GM21526 (cell line): Measurements from ENCODE around the gene TSEN2.
"Not testable (repeated sequence)": the region's sequence is repeated elsewhere in the genome, so short reads cannot be mapped to it uniquely, and the experiment has no call there.

ENCODE experiments used
- ATAC-seq: cut with Tn5 transposase; IDR thresholded peaks from one replicate; pipeline ENCODE4 v1.9.1; 2021; ENCODE audit warnings: moderate library complexity; ENCODE audit not compliant: unreplicated experiment, low FRiP score

Gene TSEN2

DNA sequence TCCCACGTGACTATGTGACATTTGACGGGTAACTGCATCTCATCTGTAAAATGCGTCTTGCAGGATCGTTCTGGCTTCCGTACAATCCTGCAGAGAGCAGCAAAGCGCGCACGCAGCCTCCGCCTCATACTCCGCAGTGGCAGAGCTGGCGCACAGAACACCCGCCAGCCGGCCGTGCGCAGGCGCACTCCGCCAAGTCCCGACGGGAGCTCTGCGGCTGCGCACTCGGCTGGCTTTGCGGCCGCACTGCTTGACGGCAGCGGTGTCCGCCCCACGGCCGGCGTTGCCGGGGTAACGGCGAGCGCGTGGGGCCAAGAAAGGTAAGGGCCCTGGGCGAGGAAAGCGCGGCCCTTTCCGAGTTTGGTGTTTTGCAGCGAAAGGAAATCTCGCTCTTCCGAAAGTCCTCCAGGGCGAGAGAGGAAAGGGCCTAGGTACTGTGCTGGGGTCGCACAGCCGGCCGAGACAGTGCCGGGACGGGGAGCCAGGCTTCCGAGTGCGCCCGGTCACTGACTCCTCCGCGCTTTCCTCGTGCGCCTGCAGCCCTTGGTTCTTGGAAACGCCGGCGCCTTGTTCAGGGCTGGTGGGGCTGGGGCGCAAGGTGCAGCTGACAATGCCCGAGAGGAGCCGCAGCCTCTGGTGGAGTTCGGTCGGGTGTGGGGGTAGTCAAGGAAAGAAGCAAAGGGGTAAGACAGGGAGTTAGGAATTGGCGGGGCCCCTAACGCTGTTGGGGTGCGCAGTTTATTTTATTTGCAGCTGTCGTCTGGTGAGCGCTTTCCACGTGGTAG lies at the start of gene TSEN2:
Gene TSEN2 (plus strand): TSS at position 283 of the 785 bp plus-strand sequence. CDS start 5,321 bp downstream, outside the sequence.
- peak; percentile 92 for ATAC-seq

DNA sequence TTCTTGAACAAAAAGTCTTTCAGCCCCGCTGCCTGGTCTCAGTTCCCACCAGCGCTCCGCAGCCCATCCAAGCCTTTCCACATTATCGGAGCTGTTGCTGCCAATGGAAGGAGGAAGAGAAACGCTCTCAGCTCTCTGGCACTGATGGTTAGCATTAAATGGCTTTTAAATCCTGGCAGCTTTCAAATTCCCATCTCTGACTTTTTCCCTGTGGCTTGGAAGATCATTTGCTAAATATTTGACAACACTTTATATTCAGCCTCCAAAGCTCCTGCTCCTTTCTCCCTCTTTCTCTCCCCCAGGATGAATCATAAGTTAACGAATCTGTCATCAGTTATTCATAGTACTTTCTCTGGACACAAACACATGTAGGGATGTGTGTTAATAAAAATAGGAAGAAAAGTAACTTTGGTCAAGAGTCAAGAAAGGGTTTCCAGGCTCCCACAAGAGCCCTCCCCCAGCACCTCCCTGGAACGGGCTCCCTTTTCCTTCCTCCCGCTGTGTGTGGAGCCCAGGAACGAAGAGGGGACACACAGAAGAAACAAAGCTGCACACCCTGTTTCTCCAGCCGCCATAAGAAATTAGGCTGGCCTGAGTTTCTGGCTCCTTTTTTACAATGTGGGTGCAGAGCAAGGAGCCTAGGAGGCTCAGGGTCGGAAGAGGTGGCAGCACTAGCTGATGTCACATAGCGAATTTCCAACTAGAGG lies 47.6 kb upstream of the TSEN2 start:
- no peak for ATAC-seq

DNA sequence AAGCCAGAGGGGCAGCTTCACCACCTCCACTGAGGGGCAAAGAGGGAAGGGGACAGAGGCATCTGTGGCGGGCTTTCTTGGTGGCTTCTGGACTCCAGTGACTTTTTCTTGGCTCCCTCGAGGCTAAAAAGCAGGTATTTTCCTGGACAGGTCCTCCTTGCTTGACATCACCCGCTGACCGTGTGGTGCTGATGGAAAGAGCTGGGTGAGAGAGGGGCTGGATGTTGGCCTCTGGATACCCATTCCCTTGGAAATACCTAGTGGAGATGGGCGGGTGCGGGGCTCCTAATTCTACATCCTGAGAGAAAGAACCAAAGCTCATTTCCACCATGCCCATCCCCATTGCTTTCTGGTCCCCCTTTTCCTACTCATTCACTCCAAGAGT lies 47.1 kb upstream of the TSEN2 start:
- ATAC-seq = no peak

GRCh38 chr3:12437861-12438260 lies 46.4 kb upstream of the TSEN2 start:
- ATAC-seq = no peak

GRCh38 chr3:12438318-12438717 lies 46.0 kb upstream of the TSEN2 start:
- ATAC-seq = no peak

- no peak for ATAC-seq
These were observed 44.9 kb upstream of the TSEN2 start for GRCh38 chr3:12439161-12439940.

GRCh38 chr3:12440927-12441714 lies 43.2 kb upstream of the TSEN2 start:
- no peak for ATAC-seq

- ATAC-seq = no peak
These were observed 41.4 kb upstream of the TSEN2 start for GRCh38 chr3:12442654-12443501.

DNA sequence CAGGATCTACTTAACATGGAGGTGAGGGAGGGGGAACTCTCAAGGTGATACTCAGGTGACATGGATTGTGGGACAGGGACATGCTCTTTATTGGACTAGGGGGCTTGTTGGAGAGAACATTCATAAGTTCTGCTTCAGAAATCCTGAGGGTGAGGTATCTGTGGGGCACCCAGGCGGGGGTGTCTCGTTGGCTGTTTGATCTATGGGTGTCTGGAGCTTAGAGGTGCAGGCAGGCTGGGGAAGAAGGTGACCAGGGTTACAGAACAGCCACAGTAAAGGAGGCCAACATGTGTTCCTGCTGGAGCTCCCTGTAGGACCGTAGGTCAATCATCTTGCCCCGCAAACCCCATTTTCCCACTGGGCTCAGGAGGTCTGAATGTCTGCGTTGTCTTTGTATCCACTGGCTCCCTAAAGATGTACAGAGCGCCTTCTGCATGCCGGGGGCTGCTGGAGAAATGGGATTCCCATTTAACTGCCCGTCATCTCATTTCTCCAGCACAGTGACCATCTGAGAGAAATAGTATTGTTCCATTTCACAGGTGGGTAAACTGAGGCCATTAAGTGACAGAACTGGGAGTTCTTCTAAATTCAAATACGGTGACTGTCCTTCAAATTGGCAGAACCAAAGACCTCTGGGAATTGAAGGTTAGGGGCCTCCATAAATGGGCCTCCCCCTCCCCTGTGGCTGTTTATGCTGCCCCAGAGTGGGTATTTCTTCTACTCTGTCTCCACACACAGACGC lies 40.3 kb upstream of the TSEN2 start:
- no peak for ATAC-seq

- ATAC-seq = no peak
These were observed 39.5 kb upstream of the TSEN2 start for GRCh38 chr3:12444582-12445471.

DNA sequence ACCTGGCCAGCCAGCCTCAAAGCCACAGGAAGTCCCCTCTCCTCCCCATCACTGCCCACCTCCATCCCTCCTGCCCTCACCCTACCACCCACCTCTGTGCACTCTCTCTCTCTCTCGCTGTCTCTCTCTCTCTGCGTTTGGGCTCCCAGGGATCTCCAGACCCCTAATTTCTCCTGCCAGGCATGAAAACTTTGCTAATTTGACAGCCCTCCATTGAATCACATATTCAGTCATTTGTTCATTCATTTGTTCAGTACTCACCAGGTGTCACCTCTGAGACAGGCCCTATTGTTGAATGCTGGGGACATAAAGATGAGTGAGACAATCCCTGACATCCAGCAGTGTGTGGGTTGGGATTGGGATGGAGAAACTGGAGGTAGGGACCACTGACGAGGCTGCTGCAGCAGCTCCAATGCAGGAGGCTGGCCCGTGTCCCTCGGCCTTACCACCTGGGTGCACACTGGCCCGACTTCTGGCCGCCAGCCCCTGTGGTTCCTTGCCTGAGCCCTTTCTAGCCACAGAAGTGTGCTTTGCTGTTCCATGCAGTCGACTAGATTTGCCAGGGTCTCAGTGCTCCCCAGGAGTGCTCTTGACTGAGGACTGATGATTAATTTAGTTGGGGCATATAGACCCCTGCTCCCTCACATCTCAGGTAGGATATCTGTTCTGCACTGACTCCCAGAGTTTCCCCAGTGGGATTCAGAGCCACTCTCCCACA lies 38.6 kb upstream of the TSEN2 start:
- ATAC-seq = no peak

- no peak for ATAC-seq
These were observed 38.0 kb upstream of the TSEN2 start for GRCh38 chr3:12446298-12446697.

DNA sequence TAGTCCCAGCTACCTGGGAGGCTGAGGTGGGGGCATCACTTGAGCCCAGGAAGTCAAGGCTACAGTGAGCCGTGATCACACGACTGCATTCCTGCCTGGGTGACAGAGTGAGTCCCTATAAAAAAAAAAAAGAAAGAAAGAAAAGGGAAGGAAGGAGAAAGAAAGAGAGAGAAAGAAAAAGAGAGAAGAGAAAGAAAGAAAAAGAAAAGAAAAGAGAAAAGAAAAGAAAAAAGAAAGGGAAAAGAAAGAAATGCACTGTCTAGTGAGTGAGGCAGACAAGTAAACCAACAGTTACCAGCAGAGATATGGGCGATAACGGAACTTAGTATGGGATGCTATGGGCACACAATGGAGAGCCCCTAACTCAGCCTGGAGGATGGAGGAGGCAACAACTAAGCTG lies 37.2 kb upstream of the TSEN2 start:
- ATAC-seq = no peak

DNA sequence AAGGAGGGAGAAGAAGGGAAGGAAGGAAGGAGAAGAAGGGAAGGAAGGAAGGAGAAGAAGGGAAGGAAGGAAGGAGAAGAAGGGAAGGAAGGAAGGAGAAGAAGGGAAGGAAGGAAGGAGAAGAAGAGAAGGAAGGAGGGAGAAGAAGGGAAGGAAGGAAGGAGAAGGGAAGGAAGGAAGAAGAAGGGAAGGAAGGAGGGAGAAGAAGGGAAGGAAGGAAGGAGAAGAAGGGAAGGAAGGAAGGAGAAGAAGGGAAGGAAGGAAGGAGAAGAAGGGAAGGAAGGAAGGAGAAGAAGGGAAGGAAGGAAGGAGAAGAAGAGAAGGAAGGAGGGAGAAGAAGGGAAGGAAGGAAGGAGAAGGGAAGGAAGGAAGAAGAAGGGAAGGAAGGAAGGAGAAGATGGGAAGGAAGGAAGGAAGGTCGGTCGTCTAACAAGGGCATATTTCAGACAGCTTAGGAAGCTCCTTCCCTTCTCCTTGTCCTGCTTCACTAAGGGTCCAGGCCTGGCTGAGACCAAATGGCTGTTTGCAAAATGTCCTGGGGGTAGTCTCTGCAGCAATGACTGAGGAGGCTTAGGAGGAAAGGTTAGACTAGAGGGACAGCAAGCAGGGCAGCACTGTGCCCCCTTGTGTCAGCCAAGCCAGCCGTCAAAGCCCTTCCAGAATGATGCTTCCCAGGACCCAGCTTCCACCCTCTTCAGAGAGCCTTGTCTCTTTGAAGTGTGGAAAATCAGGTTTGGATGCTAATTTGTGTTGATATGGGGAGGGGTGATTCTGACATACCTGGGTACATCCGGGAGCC lies 35.7 kb upstream of the TSEN2 start:
- ATAC-seq = not testable (repeated sequence)

DNA sequence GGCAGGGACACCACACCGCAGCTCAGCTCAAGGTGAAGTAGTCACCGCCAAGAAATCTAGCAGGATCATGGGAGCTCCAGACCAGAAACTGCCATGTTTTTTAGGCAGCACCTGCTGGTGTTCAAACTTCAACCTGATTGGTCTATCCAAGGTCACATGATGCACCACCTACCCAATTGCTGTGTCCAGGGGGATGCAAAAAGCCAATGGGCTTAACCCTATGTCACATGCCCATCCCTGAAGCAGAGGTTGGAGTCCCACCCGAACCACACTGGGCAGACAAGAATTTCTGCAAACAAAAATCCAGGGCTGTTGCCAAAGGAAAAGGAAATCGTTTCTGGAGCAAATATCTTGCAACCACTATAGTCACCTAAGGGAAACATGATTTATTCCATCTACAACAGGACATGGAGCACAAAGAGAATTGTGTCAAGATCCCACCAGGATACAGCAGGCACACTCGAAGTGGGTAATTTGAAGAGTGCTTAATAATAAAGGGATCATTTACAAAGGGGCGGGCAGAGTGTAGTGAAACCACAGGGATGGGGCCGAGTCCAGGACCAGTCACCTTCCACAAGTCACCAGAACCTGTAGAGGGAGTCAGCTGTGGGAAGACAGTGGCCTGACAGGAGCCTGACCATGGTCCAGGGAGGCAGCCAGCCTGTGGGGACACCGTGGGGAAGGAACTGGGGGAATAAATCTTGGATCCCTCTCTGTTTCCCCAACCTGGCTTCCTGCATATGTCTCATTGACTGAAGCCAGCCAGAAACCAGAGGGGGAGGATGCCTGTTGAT lies 34.2 kb upstream of the TSEN2 start:
- no peak for ATAC-seq

DNA sequence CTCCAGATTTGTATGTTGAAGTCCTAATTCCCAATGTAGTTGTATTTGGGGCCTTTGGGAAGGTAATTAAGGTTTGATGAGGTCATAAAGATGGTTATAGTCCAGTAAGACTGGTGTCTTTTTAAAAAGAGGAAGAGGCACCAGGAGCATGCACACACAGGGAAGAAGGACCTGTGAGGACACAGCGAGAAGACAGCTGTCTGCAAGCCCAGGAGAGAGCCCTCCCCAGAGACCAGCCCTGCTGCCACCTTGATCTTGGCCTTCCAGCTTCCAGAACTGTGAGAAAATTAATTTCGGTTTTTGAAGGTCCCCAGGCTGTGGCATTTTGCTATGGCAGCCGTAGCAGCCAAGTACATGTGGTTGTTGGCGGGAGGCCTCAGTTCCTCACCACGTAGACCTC lies 32.8 kb upstream of the TSEN2 start:
- ATAC-seq = no peak
